ENCODE data around the gene SERF2. TPM values are rescaled to one million over a fixed set of nuclear protein-coding genes. Genes with fewer than 3 reads are reported as not detected.
A peak's percentile ranks its signal among the peaks of the same experiment; 100 is the strongest.

The SERF2 gene
- total and polyA plus RNA-seq, 10 of the 15 experiments (the other 5 are each of a cell fraction or from before 2014, with no cell fraction given), result 464 to 4,159 (median 1,014) TPM

DNA sequence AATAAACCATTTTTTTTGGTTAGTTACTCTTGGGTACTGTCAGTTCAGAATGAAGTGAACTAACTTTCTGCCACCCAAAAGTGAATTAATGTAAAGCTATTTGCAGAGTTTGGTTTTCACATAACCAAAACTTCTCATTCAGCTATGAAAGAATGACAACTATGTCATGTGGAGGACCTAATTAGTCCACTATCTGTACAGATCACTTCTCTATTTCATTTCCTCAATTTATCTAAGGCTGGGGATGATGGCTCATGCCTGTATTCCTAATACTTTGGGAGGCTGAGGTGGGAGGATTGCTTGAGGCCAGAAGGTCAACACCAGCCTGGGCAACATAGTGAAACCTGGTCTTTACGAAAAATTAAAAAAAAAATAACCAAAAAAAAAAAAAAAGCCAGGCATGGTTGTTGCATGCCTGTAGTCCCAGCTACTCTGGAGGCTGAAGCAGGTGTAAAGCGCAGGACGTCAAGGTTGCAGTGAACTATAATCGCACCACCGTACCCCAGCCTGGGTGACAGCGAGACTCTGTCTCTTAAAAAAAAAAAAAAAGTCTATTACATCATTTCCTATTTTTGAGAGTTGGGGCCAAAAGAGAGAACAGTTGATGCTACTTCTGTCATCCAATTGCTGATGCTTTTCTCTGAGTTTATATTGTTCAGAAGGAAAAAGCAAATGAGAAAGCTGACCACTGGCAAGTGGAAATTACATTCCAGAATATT lies 17.0 kb downstream of the SERF2 start (continued):
- TF ChIP-seq BACH1 (IDR thresholded peaks at IDR 0.05; ENCODE audit: borderline replicate concordance) (peak; percentile 95; the same call in 1 of the 2 replicates), ETV6 (conservative IDR thresholded peaks at IDR 0.05 in 1 of 2, IDR thresholded peaks at IDR 0.05 in 1 of 2; ENCODE audit: borderline replicate concordance in 1 of 2, low read depth in 1 of 2) (no peak), ATF3 (IDR thresholded peaks at IDR 0.05; ENCODE audit: borderline replicate concordance, extremely low read depth, low read depth, low read length) (no peak), ZNF687 (IDR thresholded peaks at IDR 0.05) (peak; percentile 43; the same call in 1 of the 2 replicates), RB1 (IDR thresholded peaks at IDR 0.05; ENCODE audit: borderline replicate concordance) (no peak), RCOR1 (conservative IDR thresholded peaks at IDR 0.05; ENCODE audit: low read depth, low read length) (peak; percentile 80; the same call in 1 of the 2 replicates), BCL3 (IDR thresholded peaks at IDR 0.05; ENCODE audit: borderline replicate concordance, insufficient read depth, low read depth, low read length, poor library complexity, severe bottlenecking) (no peak), KLF5 (IDR thresholded peaks at IDR 0.05; ENCODE audit: partially characterized antibody) (no peak), RAD51 (IDR thresholded peaks at IDR 0.05) (peak; percentile 91), GABPA (IDR thresholded peaks at IDR 0.05; ENCODE audit: low read depth) (0 out of 2 replicates have a peak, but pooled peaks have one; percentile 7), PKNOX1 (IDR thresholded peaks at IDR 0.05) (peak; percentile 58), YY1 (IDR thresholded peaks at IDR 0.05; ENCODE audit: low read depth, low read length) (peak; percentile 21; the same call in 1 of the 2 replicates), CEBPB (IDR thresholded peaks at IDR 0.05; ENCODE audit: borderline replicate concordance in 1 of 2, low read depth in 2 of 2, low read length in 2 of 2) (no peak), ZNF24 (IDR thresholded peaks at IDR 0.05) (peak; percentile 96), SUZ12 (IDR thresholded peaks at IDR 0.05; ENCODE audit: unreplicated experiment) (no peak)
- TF ChIP-seq, protein P1, sequence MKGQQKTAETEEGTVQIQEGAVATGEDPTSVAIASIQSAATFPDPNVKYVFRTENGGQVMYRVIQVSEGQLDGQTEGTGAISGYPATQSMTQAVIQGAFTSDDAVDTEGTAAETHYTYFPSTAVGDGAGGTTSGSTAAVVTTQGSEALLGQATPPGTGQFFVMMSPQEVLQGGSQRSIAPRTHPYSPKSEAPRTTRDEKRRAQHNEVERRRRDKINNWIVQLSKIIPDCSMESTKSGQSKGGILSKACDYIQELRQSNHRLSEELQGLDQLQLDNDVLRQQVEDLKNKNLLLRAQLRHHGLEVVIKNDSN (IDR thresholded peaks at IDR 0.05; ENCODE audit: borderline replicate concordance, extremely low read length, insufficient read depth, low read depth, low read length), result no peak
